ENCODE measurements around the gene CLEC1B. TPM values are rescaled to one million over a fixed set of nuclear protein-coding genes. Genes with fewer than 3 reads are reported as not detected.
"Not testable (repeated sequence)": the region's sequence is repeated elsewhere in the genome, so short reads cannot be mapped to it uniquely, and the experiment has no call there.

CLEC1B gene
- total RNA-seq, 4 donors from 2014 or later, result not detected

- H3K27ac ChIP-seq, result no peak overlapping the region
- 78 to 82% methylated on average over 4 of the region's 4 CpGs for WGBS, 2 donors (ENCODE audit: low coverage in 1 of 2)
- DNase-seq, result no peak
- H3K27me3 ChIP-seq, result no peaks in the 10 kb centered on the region
- H3K4me3 ChIP-seq, result no peak overlapping the region
- in situ Hi-C loops (cut with MboI; ENCODE audit: low pct_ligation_motif_present in 1 of 4, low pct_unique_long_range_greater_than_20kb in 1 of 4, low sequenced_read_pairs in 3 of 4), result no loop called here
- intact Hi-C loops (cut with DNase I; ENCODE audit: low total_unique reads), result no loop called here
- no peaks in the 10 kb centered on the region for H3K9me3 ChIP-seq
- TF ChIP-seq POLR2A (IDR thresholded peaks at IDR 0.05) (no peak), EP300 (IDR thresholded peaks at IDR 0.05; ENCODE audit: low read depth) (no peak), CTCF (IDR thresholded peaks at IDR 0.05) (no peak), POLR2AphosphoS5 (IDR thresholded peaks at IDR 0.05) (no peak)
- no peaks in the 10 kb centered on the region for H3K36me3 ChIP-seq
- no peaks in the 10 kb centered on the region for H3K4me1 ChIP-seq
Observed at GRCh38 chr12:9992296-9992695, 6.6 kb downstream of the CLEC1B start.

GRCh38 chr12:9991876-9992275 lies 7.0 kb downstream of the CLEC1B start:
- Histone ChIP-seq H3K4me3 (no peak overlapping the region), H3K27ac (no peak overlapping the region), H3K27me3 (no peaks in the 10 kb centered on the region), H3K36me3 (no peaks in the 10 kb centered on the region), H3K4me1 (no peaks in the 10 kb centered on the region), H3K9me3 (no peaks in the 10 kb centered on the region)
- intact Hi-C loops (cut with DNase I; ENCODE audit: low total_unique reads) (no loop called here), in situ Hi-C loops (cut with MboI; ENCODE audit: low pct_ligation_motif_present in 1 of 4, low pct_unique_long_range_greater_than_20kb in 1 of 4, low sequenced_read_pairs in 3 of 4) (no loop called here)
- TF ChIP-seq POLR2A (IDR thresholded peaks at IDR 0.05), result no peak
- TF ChIP-seq POLR2AphosphoS5 (IDR thresholded peaks at IDR 0.05), result no peak
- no peak for TF ChIP-seq EP300 (IDR thresholded peaks at IDR 0.05; ENCODE audit: low read depth)
- DNase-seq, result no peak
- 69 to 73% methylated on average over 3 of the region's 3 CpGs for WGBS, 2 donors (ENCODE audit: low coverage in 1 of 2)

- whole genome bisulfite sequencing, 2 donors (ENCODE audit: low coverage in 1 of 2), result 74 to 78% methylated on average over 3 of the region's 3 CpGs
- Histone ChIP-seq H3K27me3 (no peaks in the 10 kb centered on the region), H3K9me3 (no peaks in the 10 kb centered on the region), H3K4me1 (no peaks in the 10 kb centered on the region), H3K4me3 (no peak overlapping the region), H3K36me3 (no peaks in the 10 kb centered on the region), H3K27ac (no peak overlapping the region)
- TF ChIP-seq POLR2AphosphoS5 (IDR thresholded peaks at IDR 0.05), result no peak
- no peak for TF ChIP-seq CTCF (IDR thresholded peaks at IDR 0.05)
- no peak for TF ChIP-seq EP300 (IDR thresholded peaks at IDR 0.05; ENCODE audit: low read depth)
- TF ChIP-seq POLR2A (IDR thresholded peaks at IDR 0.05), result no peak
- in situ Hi-C loops (cut with MboI; ENCODE audit: low pct_ligation_motif_present in 1 of 4, low pct_unique_long_range_greater_than_20kb in 1 of 4, low sequenced_read_pairs in 3 of 4) (no loop called here), intact Hi-C loops (cut with DNase I; ENCODE audit: low total_unique reads) (no loop called here)
- no peak for DNase-seq
Observed at GRCh38 chr12:9980126-9980525, 18.8 kb downstream of the CLEC1B start.

- Histone ChIP-seq H3K36me3 (no peaks in the 10 kb centered on the region), H3K27ac (no peak overlapping the region), H3K4me3 (no peak overlapping the region), H3K9me3 (no peaks in the 10 kb centered on the region), H3K4me1 (no peaks in the 10 kb centered on the region), H3K27me3 (no peaks in the 10 kb centered on the region)
- DNase-seq, result no peak
- in situ Hi-C loops (cut with MboI; ENCODE audit: low pct_ligation_motif_present in 1 of 4, low pct_unique_long_range_greater_than_20kb in 1 of 4, low sequenced_read_pairs in 3 of 4) (no loop called here), intact Hi-C loops (cut with DNase I; ENCODE audit: low total_unique reads) (no loop called here)
- no peak for TF ChIP-seq POLR2A (IDR thresholded peaks at IDR 0.05)
- TF ChIP-seq CTCF (IDR thresholded peaks at IDR 0.05), result no peak
- TF ChIP-seq EP300 (IDR thresholded peaks at IDR 0.05; ENCODE audit: low read depth), result no peak
- TF ChIP-seq POLR2AphosphoS5 (IDR thresholded peaks at IDR 0.05), result no peak
Observed at GRCh38 chr12:9977916-9978315, 21.0 kb downstream of the CLEC1B start.

- H3K27ac ChIP-seq; DNase-seq; H3K4me1 ChIP-seq; in situ Hi-C loops (cut with MboI; ENCODE audit: low pct_ligation_motif_present in 1 of 4, low pct_unique_long_range_greater_than_20kb in 1 of 4, low sequenced_read_pairs in 3 of 4); H3K9me3 ChIP-seq; H3K27me3 ChIP-seq; H3K4me3 ChIP-seq; intact Hi-C loops (cut with DNase I; ENCODE audit: low total_unique reads); H3K36me3 ChIP-seq: not testable (repeated sequence)
- 56% methylated on average over 5 of the region's 5 CpGs; no CpG with 5 or more reads in 1 of the 2 donors for WGBS, 2 donors (ENCODE audit: low coverage in 1 of 2)
Observed at GRCh38 chr12:9976626-9977025, 22.3 kb downstream of the CLEC1B start.

Measured in transverse colon (tissue), 4 donors.